Stomach smooth muscle (tissue), 2 donors: Measurements from ENCODE around the gene TFF2.

Source experiments
- H3K27ac ChIP-seq: one replicate; pipeline ENCODE4 v1.7.0; 2013; ENCODE audit warnings: mild to moderate bottlenecking, low read length, inconsistent platforms
- H3K27me3 ChIP-seq, 2 donors: one replicate each; pipeline ENCODE4 v1.7.0; 2013; ENCODE audit warnings: low read length in 2 of 2; ENCODE audit not compliant: insufficient read depth in 2 of 2, control insufficient read depth in 1 of 2
- H3K36me3 ChIP-seq, 2 donors: one replicate each; pipeline ENCODE4 v1.7.0; 2013; ENCODE audit warnings: low read length in 2 of 2; ENCODE audit not compliant: control insufficient read depth in 2 of 2, insufficient read depth in 2 of 2
- H3K4me1 ChIP-seq: one replicate; pipeline ENCODE4 v1.7.0; 2013; ENCODE audit warnings: low read length; ENCODE audit not compliant: control insufficient read depth, insufficient read depth
- H3K4me3 ChIP-seq, 2 donors: one replicate each; pipeline ENCODE4 v1.7.0; 2013; ENCODE audit warnings: low read length in 2 of 2
- H3K9ac ChIP-seq, 2 donors: one replicate each; pipeline ENCODE4 v1.7.0; 2013; ENCODE audit warnings: low read length in 2 of 2, mild to moderate bottlenecking in 1 of 2
- H3K9me3 ChIP-seq, 2 donors: one replicate each; pipeline ENCODE4 v1.7.0; 2013; ENCODE audit warnings: low read length in 2 of 2; ENCODE audit not compliant: control insufficient read depth in 2 of 2
- donor health status: healthy.
- donor health status: Pancreatic carcinoma.

TFF2 gene

DNA sequence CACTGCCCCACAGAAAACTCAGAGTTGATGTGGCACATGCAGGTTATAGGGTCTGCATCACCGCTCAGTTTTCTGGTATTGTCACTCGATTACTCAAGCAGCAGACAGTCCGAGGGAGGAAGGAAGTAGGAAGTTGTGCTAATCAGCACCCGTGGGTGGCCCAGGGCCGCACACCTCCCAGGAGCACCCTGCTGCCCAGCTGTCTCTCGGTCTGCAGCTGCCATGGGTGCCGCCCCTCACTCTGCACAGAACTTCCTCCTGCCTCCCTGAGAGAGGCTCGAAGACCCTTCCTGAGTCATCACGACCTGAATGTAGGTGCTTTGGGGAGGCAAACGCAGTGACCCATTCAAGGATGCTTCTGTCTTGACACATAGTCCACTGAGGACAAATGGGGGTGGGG lies 31.4 kb downstream of the TFF2 start:
- H3K4me1 ChIP-seq, result no peaks in the 10 kb centered on the region
- no peak overlapping the region for H3K27ac ChIP-seq
- no peaks in the 10 kb centered on the region for H3K36me3 ChIP-seq
- H3K4me3 ChIP-seq, result no peak overlapping the region
- H3K9ac ChIP-seq, result no peak overlapping the region
- H3K9me3 ChIP-seq, result no peaks in the 10 kb centered on the region
- H3K27me3 ChIP-seq, result peaks cover 3 to 4% of the 10 kb centered on the region in 2 donors

DNA sequence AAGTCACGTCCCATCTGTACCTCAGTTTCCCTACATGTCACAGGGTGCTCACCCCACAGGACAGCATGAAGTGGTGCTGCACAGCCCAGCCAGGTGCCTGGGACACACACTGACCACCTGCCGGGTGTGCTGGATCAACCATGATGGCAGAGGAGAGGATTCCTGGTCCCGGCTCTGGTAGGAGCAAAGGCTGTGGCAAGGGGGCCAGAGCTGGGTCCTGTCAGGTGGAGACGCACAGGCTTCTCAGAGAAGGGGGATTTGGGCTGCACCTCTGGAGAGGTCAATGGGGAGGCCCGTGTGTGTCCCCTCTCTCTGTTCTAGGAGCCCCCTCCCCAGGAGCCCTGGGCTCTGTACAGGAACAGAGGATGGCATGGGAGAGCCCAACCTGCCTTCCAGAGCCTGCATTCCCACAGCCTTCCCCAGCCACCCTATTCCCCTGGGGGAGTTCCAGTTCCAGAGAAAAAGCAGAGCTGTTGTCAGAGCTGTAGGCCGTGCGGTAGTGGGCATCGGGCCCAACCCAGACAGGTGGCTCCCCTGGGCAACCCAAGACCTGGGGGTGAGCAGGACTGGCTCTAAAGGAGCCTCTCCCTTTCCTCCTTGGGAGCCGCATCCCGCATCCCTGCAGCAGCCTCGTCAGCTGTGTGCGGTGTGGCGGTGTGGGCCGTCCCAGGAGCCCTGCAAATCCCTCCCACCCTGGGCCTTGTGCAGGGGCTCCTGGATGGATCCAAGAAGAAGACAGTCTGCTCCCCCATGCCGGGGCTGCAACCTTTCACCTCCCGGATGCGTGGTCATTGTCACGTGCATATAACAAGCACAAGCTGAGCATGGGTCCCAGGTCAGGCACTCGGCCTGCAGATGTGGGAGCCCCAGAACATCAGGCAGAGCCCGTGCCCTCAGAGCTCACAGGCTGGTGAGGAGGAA lies 32.7 kb downstream of the TFF2 start:
- Histone ChIP-seq H3K27ac (no peak overlapping the region), H3K36me3 (no peaks in the 10 kb centered on the region), H3K4me3 (no peak overlapping the region), H3K9ac (no peak overlapping the region), H3K4me1 (no peaks in the 10 kb centered on the region), H3K27me3 (peaks cover 3 to 4% of the 10 kb centered on the region in 2 donors), H3K9me3 (no peaks in the 10 kb centered on the region)

DNA sequence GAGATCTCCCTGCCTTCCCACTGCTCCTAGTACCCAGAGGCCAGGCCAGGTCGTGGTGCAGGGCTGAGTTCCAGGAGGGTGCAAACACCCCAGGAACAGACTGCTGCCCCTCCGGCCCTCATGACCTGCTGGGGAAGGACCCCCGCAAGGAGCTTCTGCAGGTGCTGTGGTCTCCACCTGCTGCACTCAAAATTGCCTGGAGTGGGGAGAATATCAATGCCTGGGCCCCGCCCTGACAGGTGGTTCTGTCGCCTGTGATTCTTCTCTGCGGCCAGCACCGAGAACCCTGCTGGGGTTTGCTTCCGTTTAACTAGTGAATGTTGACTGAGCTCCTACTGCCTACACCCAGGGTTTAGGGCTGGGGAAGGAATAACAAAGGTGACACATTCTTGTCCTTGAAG lies 33.5 kb downstream of the TFF2 start:
- H3K4me1 ChIP-seq, result no peaks in the 10 kb centered on the region
- no peak overlapping the region for H3K9ac ChIP-seq
- H3K4me3 ChIP-seq, result no peak overlapping the region

DNA sequence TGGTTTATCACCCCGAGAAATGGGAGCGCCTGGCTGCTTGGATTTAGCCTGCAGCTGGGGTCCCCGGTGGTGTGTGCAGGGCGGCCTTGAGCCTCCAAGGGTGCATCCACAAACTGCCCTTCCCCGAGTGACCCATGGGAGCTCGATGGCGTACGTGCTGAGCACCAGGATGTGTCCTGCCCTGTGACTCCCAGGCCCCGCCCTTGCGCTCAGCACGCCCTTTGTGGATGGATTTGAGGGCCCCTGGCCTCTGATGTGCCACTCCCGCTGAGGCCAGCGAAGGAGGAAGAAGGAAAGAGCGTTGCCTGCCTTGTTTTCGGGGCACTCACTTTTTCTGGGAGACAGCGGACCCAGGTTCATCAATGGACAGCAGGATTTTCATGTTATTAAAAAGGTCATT lies 33.9 kb downstream of the TFF2 start:
- Histone ChIP-seq H3K9ac (no peak overlapping the region), H3K27ac (no peak overlapping the region), H3K4me3 (no peak overlapping the region), H3K36me3 (no peaks in the 10 kb centered on the region), H3K27me3 (peaks cover under 1 to 3% of the 10 kb centered on the region in 2 donors), H3K4me1 (no peaks in the 10 kb centered on the region), H3K9me3 (no peaks in the 10 kb centered on the region)

More for the DNA sequence above, 33.5 kb downstream of the TFF2 start:
- no peaks in the 10 kb centered on the region for H3K36me3 ChIP-seq
- peaks cover 3 to 4% of the 10 kb centered on the region in 2 donors for H3K27me3 ChIP-seq
- no peaks in the 10 kb centered on the region for H3K9me3 ChIP-seq
- no peak overlapping the region for H3K27ac ChIP-seq

DNA sequence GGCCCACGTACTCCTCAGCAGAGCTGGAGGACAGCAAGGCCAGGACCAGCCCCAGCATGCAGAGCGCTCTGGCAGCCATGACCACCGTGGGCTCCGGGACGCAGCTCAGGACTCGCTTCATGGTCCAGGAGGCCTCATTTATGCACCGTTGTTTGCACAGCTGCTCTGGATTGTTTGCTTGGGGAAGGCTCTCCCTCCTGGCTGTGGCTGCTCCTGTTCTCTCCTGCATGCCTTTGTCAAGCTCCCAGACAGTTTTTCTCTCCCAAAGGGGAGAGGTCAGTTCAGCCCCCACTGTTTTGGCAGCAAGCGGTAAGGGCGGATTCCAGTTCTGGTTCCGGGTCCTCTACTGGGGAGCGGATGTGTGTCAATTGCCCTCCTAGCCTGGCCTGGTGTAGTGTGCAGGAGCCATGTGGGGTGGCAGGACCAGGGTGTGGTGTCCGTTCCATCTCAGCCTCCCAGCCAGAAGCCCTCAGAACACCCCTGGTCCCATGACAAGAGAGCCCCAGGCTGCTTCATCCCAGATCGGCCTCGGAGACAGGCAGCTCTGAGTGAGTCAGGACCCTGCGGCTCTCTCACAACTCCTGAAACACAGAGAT lies 35.4 kb downstream of the TFF2 start, which contains the start of gene TFF3:
TFF3 (minus strand) TSS at position 114 of the 596 bp plus-strand sequence; CDS start at position 79, 35 bp downstream.
- no peak within 1 kb of the TSS for H3K27ac ChIP-seq
- no peak within 1 kb of the TSS for H3K4me3 ChIP-seq
- H3K9me3 ChIP-seq, result no peaks in the 10 kb centered on the region
- no peak within 1 kb of the TSS for H3K9ac ChIP-seq
- H3K36me3 ChIP-seq, result no peaks in the 10 kb centered on the region
- H3K27me3 ChIP-seq, result no peaks in the 10 kb centered on the region
- no peaks in the 10 kb centered on the region for H3K4me1 ChIP-seq

DNA sequence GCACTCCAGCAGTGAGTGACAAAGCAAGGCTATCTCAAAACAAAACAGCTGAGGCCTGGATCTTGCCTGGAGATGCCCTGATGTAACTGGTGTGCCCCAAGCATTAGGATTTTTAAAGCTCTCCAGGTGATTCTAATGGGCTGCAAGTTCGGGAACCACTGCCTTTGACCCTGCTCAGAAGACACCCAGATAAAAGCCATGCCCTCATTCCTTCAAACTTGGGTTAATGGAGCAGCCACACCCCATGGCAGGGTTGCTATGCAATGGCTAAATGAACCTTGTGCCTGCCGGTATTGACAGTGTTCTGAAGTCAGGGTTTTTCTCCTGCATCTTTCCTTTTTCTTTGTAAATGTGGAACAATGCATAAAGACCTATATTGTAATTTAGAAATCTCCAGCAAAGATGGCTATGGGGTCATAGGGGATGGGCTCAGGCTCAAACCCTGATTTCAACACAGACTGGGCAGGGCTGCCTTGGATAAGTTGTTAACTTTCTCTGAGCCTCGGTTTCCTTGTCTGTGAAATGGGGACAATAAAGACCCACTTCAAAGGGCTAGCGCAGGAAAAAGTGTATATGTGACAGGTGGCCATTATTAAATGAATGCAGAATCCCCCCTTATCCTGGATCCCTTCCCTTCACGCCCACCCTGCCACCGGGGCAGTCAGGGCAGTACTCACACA lies 36.0 kb downstream of the TFF2 start:
- no peaks in the 10 kb centered on the region for H3K9me3 ChIP-seq
- no peaks in the 10 kb centered on the region for H3K36me3 ChIP-seq
- no peak overlapping the region for H3K9ac ChIP-seq
- H3K4me3 ChIP-seq, result no peak overlapping the region
- H3K27me3 ChIP-seq, result peaks cover 0 to 4% of the 10 kb centered on the region in 2 donors
- no peak overlapping the region for H3K27ac ChIP-seq
- peaks cover under 1% of the 10 kb centered on the region for H3K4me1 ChIP-seq

DNA sequence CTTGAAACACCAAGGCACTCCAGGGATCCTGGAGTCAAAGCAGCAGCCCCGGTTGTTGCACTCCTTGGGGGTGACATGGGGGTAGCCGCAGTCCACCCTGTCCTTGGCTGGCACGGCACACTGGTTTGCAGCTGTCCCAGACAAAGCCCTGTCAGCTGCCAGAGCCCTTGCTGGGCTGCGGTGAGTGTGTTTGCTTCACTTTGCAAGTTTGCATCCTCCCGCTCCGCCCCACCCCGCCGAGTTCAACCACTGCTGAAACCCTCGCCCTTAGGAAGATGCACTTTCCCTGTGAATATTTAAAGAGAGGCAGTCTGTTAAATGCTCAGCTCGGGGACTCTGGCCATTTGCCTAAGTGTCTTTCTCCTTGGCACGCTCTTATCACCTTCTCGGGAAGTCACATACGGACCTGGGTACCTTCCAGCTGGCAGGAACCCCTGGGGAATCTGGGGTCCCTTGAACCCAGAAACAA lies 37.3 kb downstream of the TFF2 start:
- H3K36me3 ChIP-seq, result no peaks in the 10 kb centered on the region
- H3K27ac ChIP-seq, result no peak overlapping the region
- H3K9me3 ChIP-seq, result no peaks in the 10 kb centered on the region
- H3K4me3 ChIP-seq, result no peak overlapping the region
- H3K27me3 ChIP-seq, result peaks cover 4 to 6% of the 10 kb centered on the region in 2 donors
- peaks cover 6% of the 10 kb centered on the region for H3K4me1 ChIP-seq
- no peak overlapping the region for H3K9ac ChIP-seq

DNA sequence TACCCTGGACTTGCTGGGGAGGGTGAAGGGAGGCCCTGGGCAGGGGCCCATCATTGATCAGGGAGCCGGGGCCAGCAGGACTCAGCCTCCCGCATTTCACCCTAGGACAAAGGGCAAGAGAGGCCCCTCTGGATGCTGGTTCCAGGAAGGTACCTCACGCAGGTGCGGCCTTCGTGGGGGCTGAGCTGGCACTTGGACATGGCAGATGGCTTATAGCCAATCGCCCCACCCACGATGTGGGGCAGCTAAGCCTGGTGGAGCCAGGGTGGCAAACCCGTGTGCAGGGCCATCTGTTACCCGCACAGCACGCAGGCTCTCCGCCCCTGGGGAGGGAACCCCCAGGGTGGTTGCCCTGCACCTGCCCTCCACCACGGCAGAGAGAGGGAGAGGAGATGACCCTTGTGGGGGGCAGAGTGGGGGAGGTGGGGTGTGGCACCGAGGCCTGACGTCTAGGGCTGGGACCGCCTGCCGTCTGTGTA lies 38.1 kb downstream of the TFF2 start:
- no peak overlapping the region for H3K4me3 ChIP-seq
- no peak overlapping the region for H3K9ac ChIP-seq

DNA sequence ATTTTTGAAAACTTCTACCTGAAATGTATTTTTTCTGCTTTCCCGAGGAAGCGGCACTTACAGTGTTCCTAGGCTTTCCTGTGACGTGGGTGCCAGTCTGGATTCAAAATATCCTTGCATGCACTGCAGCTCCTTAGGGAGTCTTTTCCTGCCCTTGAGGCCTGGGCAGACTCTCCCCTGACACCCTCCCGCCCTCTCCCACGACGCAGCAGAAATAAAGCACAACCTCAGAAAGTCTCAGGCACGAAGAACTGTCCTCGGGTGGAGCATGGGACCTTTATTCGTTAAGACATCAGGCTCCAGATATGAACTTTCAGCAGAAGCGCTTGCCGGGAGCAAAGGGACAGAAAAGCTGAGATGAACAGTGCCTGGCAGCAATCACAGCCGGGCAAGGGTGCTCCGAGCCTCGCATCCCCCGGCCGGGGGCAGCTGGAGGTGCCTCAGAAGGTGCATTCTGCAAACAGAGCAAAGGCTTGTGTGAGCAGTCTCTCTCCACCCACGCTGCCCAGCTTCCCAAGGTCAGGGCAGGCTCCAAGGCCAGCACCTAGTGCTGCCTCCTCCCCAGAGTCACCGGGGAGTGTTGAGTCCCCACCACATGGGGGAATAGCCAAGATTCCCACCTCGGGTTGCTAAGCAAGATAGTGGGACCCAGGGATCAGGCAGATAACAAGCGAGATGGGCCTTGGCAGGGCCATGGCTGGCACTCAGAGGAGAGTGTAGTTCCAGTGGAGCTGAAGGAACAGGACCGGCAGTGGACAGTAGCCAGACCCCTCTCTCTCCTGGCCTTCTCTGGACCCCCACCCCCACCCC lies 38.8 kb downstream of the TFF2 start:
- Histone ChIP-seq H3K4me1 (peaks cover 6% of the 10 kb centered on the region), H3K9me3 (no peaks in the 10 kb centered on the region), H3K4me3 (no peak overlapping the region), H3K27me3 (peaks cover 13 to 15% of the 10 kb centered on the region in 2 donors), H3K36me3 (no peaks in the 10 kb centered on the region), H3K27ac (no peak overlapping the region), H3K9ac (no peak overlapping the region)

More for the DNA sequence above, 38.1 kb downstream of the TFF2 start:
- Histone ChIP-seq H3K27ac (no peak overlapping the region), H3K4me1 (peaks cover 6% of the 10 kb centered on the region), H3K36me3 (no peaks in the 10 kb centered on the region), H3K27me3 (peaks cover 11 to 13% of the 10 kb centered on the region in 2 donors), H3K9me3 (no peaks in the 10 kb centered on the region)

DNA sequence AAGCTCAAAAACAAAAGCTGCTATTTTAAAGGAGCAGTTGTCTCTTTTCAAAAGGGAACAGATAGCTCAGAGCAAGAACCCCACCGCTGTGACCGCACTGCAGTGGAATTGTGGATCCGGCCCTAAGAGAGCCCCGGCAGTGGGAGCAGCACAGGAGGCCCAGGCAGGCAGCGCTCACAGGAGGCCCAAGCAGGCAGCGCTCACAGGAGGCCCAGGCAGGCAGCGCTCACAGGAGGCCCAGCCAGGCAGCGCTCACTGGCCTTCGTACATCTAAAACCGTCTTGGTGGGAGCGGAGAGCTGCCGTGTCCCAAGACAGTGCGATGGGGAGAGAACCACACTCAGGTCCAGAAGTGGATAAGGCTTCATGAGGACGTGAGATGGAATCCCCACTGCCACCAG lies 39.6 kb downstream of the TFF2 start:
- Histone ChIP-seq H3K4me1 (peaks cover 6% of the 10 kb centered on the region), H3K4me3 (no peak overlapping the region), H3K9ac (no peak overlapping the region), H3K9me3 (no peaks in the 10 kb centered on the region), H3K27me3 (peaks cover 15 to 20% of the 10 kb centered on the region in 2 donors), H3K27ac (no peak overlapping the region), H3K36me3 (no peaks in the 10 kb centered on the region)
